Keratinocyte (primary cell): ENCODE data around the gene SLC30A7. TPM values are rescaled to one million over a fixed set of nuclear protein-coding genes. Genes with fewer than 3 reads are reported as not detected.

Source experiments
- DNase-seq: peaks from one replicate; pipeline ENCODE4 v3.0.0-alpha.2; 2011; ENCODE audit warnings: low read depth, missing footprints, low spot score
- FAIRE-seq: peaks from 2 replicates; lab custom pipeline; 2011; peaks lifted over from hg19 to GRCh38; lab: Jason Lieb, UNC
- H2AFZ ChIP-seq: 2 replicates; pipeline ENCODE4 v1.6.0; 2012; ENCODE audit warnings: low read length, control low read depth, inconsistent platforms; ENCODE audit not compliant: control insufficient read depth
- H3K27ac ChIP-seq: 2 replicates; pipeline ENCODE4 v1.5.1; 2011; ENCODE audit warnings: low read length; ENCODE audit not compliant: control insufficient read depth, insufficient read depth
- H3K27me3 ChIP-seq: 3 replicates; pipeline ENCODE4 v1.6.0; 2011; ENCODE audit warnings: low read length; ENCODE audit not compliant: control insufficient read depth, insufficient read depth; ENCODE audit errors: extremely low read depth
- H3K36me3 ChIP-seq, 2 experiments: 2 replicates in 1 of 2; 3 replicates in 1 of 2; pipeline ENCODE4 v1.5.1; 2011; ENCODE audit warnings: low read length in 2 of 2, mild to moderate bottlenecking in 1 of 2; ENCODE audit not compliant: control insufficient read depth in 2 of 2, insufficient read depth in 2 of 2; ENCODE audit errors: extremely low read depth in 1 of 2
- H3K4me1 ChIP-seq: 3 replicates; pipeline ENCODE4 v1.5.1; 2011; ENCODE audit warnings: low read length; ENCODE audit not compliant: control insufficient read depth, insufficient read depth; ENCODE audit errors: extremely low read depth
- H3K4me2 ChIP-seq: 3 replicates; pipeline ENCODE4 v1.6.0; 2011; ENCODE audit warnings: low read depth, low read length; ENCODE audit not compliant: control insufficient read depth, insufficient read depth; ENCODE audit errors: extremely low read depth
- H3K4me3 ChIP-seq, 3 experiments: fragments of 200-600 bp in 1 of 3; sonication (generic) in 1 of 3; 2 replicates in 2 of 3; 3 replicates in 1 of 3; pipeline ENCODE4 v1.5.1; 2011 to 2016; ENCODE audit warnings: low read length in 3 of 3, mild to moderate bottlenecking in 3 of 3, control low read depth in 2 of 3, inconsistent platforms in 1 of 3, low read depth in 1 of 3, mixed read lengths in 1 of 3, mixed run types in 1 of 3, moderate library complexity in 1 of 3; ENCODE audit not compliant: control insufficient read depth in 2 of 3, insufficient read depth in 2 of 3; ENCODE audit errors: extremely low read depth in 1 of 3
- H3K79me2 ChIP-seq: 2 replicates; pipeline ENCODE4 v1.6.0; 2012; ENCODE audit warnings: low read length; ENCODE audit not compliant: control insufficient read depth, insufficient read depth
- H3K9ac ChIP-seq: 3 replicates; pipeline ENCODE4 v1.6.0; 2011; ENCODE audit warnings: low read length; ENCODE audit not compliant: control insufficient read depth, insufficient read depth; ENCODE audit errors: extremely low read depth
- H3K9me1 ChIP-seq: 3 replicates; pipeline ENCODE4 v1.6.0; 2011; ENCODE audit warnings: low read length; ENCODE audit not compliant: control insufficient read depth, insufficient read depth; ENCODE audit errors: extremely low read depth
- H3K9me3 ChIP-seq: 2 replicates; pipeline ENCODE4 v1.5.1; 2012; ENCODE audit warnings: low read depth, low read length; ENCODE audit not compliant: control insufficient read depth
- H4K20me1 ChIP-seq: 3 replicates; pipeline ENCODE4 v1.6.0; 2011; ENCODE audit warnings: low read length; ENCODE audit not compliant: control insufficient read depth, insufficient read depth; ENCODE audit errors: extremely low read depth
- CTCF ChIP-seq, 3 experiments: IDR thresholded peaks in 1 of 3; conservative IDR thresholded peaks in 1 of 3; optimal IDR thresholded peaks in 1 of 3; 2 replicates in 2 of 3; 3 replicates in 1 of 3; pipeline versions ENCODE3 to v1.5.1; 2011; ENCODE audit warnings: low read length in 3 of 3, mild to moderate bottlenecking in 3 of 3, moderate library complexity in 2 of 3, control low read depth in 1 of 3, inconsistent platforms in 1 of 3; ENCODE audit not compliant: insufficient read depth in 2 of 3; ENCODE audit errors: extremely low read depth in 1 of 3
- EZH2 ChIP-seq: IDR thresholded peaks from one replicate; pipeline ENCODE4 v1.6.1; 2012; ENCODE audit warnings: inconsistent platforms, mild to moderate bottlenecking, low read length, moderate library complexity
- dilution Hi-C: fragments of 300-500 bp; cut with MboI; formaldehyde crosslinking; loops from one replicate; pipeline ENCODE4 v1.7.0; 2020; ENCODE audit warnings: low sequenced_read_pairs; ENCODE audit not compliant: extremely low pct_ligation_motif_present
- polyA plus RNA-seq, 5 experiments: library from polyadenylated mRNA; depleted of rRNA in 3 of 5; stranded (reverse) in 3 of 5; stranded (forward) in 1 of 5; unstranded in 1 of 5; fragments of >200 nt; gene quantifications; 1 replicate in 1 of 5; 2 replicates in 3 of 5; 3 replicates in 1 of 5; pipeline versions ENCODE4 v1.2.1 to v1.2.3, GENCODE V29; 2011 to 2012; ENCODE audit warnings: missing spikeins in 2 of 5, low read depth in 1 of 5, low replicate concordance in 1 of 5

SLC30A7 gene
- polyA plus RNA-seq, 1 donor (not counting 4 experiments of a cell fraction or from before 2014, with no cell fraction given), result 15.1 TPM

GRCh38 chr1:100903777-100904176, 7.9 kb downstream of the SLC30A7 start:
- Histone ChIP-seq H3K27ac (no peak overlapping the region), H2AFZ (no peak overlapping the region), H3K79me2 (peaks cover 16% of the 10 kb centered on the region), H3K36me3 (peaks cover 12 to 14% of the 10 kb centered on the region in 2 experiments), H4K20me1 (no peaks in the 10 kb centered on the region), H3K4me2 (no peak overlapping the region), H3K4me3 (no peak overlapping the region), H3K9ac (no peak overlapping the region), H3K9me3 (no peaks in the 10 kb centered on the region), H3K9me1 (no peaks in the 10 kb centered on the region), H3K4me1 (no peaks in the 10 kb centered on the region), H3K27me3 (no peaks in the 10 kb centered on the region)
- DNase-seq, result no peak
- dilution Hi-C loops, result no loop called here
- no peak for FAIRE-seq
- no peak for TF ChIP-seq CTCF (optimal IDR thresholded peaks at IDR 0.05 in 1 of 3, IDR thresholded peaks at IDR 0.05 in 1 of 3, conservative IDR thresholded peaks at IDR 0.05 in 1 of 3; ENCODE audit: extremely low read depth in 1 of 3, insufficient read depth in 2 of 3, low read length in 3 of 3)
- no peak for TF ChIP-seq EZH2

GRCh38 chr1:100904528-100904927, 8.6 kb downstream of the SLC30A7 start:
- Histone ChIP-seq H3K36me3 (peaks cover 10 to 12% of the 10 kb centered on the region in 2 experiments), H3K9me3 (no peaks in the 10 kb centered on the region), H3K9ac (no peak overlapping the region), H3K79me2 (peaks cover 10% of the 10 kb centered on the region), H3K4me2 (no peak overlapping the region), H3K9me1 (no peaks in the 10 kb centered on the region), H4K20me1 (no peaks in the 10 kb centered on the region), H3K27ac (no peak overlapping the region), H2AFZ (no peak overlapping the region), H3K4me1 (no peaks in the 10 kb centered on the region), H3K4me3 (no peak overlapping the region), H3K27me3 (no peaks in the 10 kb centered on the region)
- no peak for TF ChIP-seq EZH2
- TF ChIP-seq CTCF (optimal IDR thresholded peaks at IDR 0.05 in 1 of 3, IDR thresholded peaks at IDR 0.05 in 1 of 3, conservative IDR thresholded peaks at IDR 0.05 in 1 of 3; ENCODE audit: extremely low read depth in 1 of 3, insufficient read depth in 2 of 3, low read length in 3 of 3), result no peak
- no peak for DNase-seq
- dilution Hi-C loops, result no loop called here
- no peak for FAIRE-seq
